ELF-1 (cell line): ENCODE measurements around the gene GJB5.

Experiments used
- DNase-seq: peaks from one replicate; pipeline ENCODE4 v3.0.0-alpha.2; 2016; ENCODE audit warnings: low read depth, low spot score

The GJB5 gene

GRCh38 chr1:34776911-34777310, 22.1 kb downstream of the GJB5 start:
- no peak for DNase-seq

GRCh38 chr1:34777519-34778321, 22.9 kb downstream of the GJB5 start:
- no peak for DNase-seq

- no peak for DNase-seq
These were observed 23.5 kb downstream of the GJB5 start for GRCh38 chr1:34778381-34778780.

DNA sequence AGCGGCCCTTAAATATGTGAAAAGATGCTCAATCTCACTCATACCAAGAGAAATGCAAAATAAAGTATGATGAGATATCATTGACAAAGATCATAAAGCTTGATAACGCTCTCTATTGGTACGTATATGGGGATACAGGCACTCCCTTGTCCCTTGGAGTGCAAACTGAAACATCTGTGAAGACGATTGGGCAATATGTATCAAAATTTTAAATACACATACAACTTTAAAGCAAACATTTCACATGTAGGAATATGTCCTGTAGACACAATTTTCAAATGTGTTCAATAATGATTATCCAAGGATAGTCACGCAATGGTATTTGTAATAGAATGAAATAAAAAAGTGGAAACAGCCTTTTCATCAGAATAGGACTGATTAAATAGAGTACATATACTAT, 24.2 kb downstream of the GJB5 start:
- DNase-seq: no peak

DNA sequence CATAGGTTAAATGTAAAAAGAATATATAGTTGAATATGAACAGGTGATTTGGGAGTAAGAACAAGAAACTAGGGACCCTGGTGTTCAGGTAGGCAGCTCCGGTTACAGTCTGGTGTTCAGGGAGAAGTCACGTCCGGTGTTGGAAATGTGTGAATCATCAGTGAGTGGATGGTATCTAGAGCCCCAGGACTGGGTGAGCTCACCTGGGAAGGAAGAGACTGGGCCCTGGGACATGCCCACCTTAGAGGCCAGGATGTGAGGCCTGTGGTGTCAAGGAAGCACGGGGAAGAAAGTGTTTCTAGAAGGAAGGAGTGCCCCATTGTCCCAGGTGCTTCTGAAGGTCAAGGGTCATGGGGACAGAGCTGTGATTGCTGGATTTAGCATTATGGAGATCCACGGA, 24.7 kb downstream of the GJB5 start:
- DNase-seq: no peak

DNA sequence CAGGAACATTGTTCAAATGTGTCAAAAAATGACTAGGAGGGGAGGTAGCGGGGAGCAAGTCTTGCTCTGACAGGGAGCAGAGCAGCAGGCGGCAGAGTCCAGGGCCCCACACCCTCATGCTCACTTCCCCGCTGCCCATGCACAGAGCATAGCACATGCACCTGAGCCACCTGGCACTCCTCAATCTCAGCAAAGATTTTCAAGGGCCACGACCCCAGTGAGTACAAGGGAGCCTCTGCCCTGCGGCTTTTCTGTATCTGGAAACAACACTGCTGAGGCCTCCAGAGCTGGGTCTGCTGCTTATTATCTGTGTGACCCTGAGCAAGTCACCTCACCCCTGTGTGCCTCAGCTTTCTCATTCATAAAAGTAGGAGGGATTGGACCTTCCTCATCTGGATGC, 25.1 kb downstream of the GJB5 start:
- DNase-seq: no peak

DNA sequence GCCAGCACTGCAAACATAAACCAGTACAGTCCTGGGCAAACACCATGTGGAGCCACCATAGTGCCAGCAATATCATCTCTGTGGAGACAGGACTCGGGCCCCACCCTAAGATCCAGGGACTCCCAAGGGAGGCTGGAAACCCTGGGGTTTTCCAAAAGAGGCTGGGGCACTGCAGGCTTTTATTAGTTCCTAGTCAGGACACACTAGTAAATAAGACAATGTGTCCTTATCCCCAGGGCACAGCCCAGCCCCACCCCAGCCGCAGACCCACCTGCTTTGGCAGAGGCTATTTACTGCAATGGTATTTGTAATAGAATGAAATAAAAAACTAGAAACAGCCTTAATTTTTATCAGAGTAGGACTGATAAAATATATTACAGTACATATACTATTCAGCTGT, 25.7 kb downstream of the GJB5 start:
- DNase-seq: no peak

GRCh38 chr1:34781071-34781843, 26.4 kb downstream of the GJB5 start, which contains the start of gene GJB3:
Gene GJB3 (plus strand): TSS chr1:34781214. CDS start chr1:34784763, 3,549 bp downstream.
- DNase-seq: no peak

DNA sequence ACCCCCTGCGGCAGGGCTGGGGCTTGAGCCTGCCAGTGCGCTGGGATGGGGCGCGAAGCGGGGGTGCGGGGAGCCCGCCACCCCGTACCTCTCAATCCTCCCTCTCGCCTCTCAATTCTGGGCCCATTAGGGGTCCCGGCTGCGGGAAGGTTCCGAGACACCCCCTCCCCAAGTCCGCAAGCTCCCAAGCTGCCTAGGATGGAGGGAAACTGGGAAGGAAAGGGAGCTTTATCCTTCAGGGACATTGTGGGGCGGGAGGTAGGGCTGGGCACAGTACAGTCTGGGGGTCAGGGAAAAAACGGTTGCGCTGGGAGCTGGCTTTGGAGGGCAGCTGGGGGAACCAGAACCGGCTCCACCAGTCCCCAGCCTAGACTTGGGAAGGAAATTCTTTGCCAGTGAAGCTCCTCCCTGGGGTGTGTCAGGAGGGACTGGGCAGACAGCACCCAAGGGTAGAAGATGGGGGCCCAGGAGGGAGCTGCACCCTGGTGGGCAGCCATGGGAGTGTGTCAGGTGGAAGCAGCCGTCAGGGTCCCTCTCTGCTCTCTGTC, 27.1 kb downstream of the GJB5 start:
- peak; percentile 48 for DNase-seq

- no peak for DNase-seq
These were observed 29.9 kb downstream of the GJB5 start for GRCh38 chr1:34784751-34785221.

- DNase-seq: no peak
These were observed 30.5 kb downstream of the GJB5 start for GRCh38 chr1:34785231-34785874.

DNA sequence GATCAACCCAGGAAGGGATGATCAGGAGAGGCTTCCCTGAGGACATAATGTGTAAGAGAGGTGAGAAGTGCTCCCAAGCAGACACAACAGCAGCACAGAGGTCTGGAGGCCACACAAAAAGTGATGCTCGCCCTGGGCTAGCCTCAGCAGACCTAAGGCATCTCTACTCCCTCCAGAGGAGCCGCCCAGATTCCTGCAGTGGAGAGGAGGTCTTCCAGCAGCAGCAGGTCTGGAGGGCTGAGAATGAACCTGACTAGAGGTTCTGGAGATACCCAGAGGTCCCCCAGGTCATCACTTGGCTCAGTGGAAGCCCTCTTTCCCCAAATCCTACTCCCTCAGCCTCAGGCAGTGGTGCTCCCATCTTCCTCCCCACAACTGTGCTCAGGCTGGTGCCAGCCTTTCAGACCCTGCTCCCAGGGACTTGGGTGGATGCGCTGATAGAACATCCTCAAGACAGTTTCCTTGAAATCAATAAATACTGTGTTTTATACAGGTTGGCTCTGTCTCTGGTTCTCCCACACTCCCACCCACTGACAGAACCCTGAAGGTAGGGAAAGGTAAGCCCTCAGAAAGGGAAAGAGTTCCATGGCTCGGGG, 31.1 kb downstream of the GJB5 start:
- DNase-seq: no peak

GRCh38 chr1:34786521-34787325, 31.9 kb downstream of the GJB5 start:
- DNase-seq: peak; percentile 84

- DNase-seq: peak; percentile 69
These were observed 32.9 kb downstream of the GJB5 start for GRCh38 chr1:34787461-34788420.

DNA sequence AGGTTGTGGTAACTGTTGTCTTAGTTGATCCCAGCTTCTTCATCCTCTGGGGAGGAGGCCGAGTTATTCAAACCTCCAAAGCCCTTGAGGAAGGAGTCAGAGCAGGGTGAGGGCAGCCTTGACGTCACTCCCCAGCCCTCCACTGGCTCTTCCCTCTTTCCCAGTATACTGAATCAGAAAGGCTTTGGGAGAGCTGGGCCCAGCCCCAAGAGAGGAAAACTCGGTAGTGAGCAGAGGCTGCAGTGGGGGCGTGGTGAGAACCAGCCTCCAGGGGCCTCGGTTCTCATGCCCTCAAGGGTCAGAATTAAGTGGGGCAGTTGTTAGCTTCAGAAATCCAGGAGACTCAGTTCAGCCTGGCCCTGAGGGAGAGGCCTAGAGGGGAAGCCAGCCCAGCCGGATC, 36.1 kb downstream of the GJB5 start:
- no peak for DNase-seq

- no peak for DNase-seq
These were observed 37.6 kb downstream of the GJB5 start for GRCh38 chr1:34792424-34792823.

GRCh38 chr1:34792868-34793727, 38.3 kb downstream of the GJB5 start, which contains the start of gene GJA4:
Gene GJA4 (plus strand): TSS chr1:34792999. CDS start chr1:34794214, 1,215 bp downstream.
- no peak for DNase-seq

GRCh38 chr1:34794001-34794789, 39.3 kb downstream of the GJB5 start:
- no peak for DNase-seq
